GM18511 (cell line): ENCODE data around the gene ANKRD11.

Experiments used
- ATAC-seq: cut with Tn5 transposase; IDR thresholded peaks from one replicate; pipeline ENCODE4 v1.9.1; 2021; ENCODE audit warnings: mild to moderate bottlenecking, moderate library complexity; ENCODE audit not compliant: unreplicated experiment

ANKRD11 gene

DNA sequence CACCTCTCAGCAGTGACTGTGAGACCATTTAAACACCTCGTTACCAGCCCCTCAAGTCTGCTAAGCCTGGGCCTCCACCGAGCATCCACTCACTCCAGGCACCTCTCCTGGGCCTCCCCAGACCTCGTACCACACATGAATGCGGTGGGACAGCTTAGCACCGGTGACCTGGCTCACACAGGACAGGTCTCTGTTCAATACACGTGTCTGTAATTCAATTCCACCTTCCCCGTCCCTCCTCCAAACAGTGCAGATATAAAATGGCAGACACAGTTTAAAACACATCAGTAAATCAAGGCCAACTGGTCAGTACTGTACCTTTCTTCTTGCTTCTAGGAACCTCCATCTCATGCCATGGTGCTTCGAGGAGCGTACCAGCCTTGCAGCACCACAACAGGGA, 199.0 kb downstream of the ANKRD11 start:
- no peak for ATAC-seq

DNA sequence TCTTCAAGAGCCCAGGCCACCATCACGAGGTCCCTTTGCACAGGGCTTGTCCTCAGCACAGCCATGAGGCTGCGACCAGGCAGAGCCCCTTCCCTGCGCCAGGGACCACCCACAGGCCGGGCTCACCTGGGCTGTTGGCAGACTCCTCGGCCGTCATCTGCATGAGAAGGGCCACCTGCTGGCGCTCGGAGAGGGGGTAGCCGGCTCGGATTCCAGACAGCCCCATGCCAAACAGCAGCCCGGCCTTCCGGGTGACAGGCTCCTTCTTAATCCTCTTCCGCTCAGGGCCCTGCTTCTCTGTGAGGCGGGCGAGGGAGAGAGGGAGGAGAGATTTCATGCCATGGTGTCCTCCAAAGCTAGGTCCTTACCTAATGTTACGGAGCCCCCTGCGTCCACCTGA, 199.5 kb downstream of the ANKRD11 start:
- no peak for ATAC-seq

DNA sequence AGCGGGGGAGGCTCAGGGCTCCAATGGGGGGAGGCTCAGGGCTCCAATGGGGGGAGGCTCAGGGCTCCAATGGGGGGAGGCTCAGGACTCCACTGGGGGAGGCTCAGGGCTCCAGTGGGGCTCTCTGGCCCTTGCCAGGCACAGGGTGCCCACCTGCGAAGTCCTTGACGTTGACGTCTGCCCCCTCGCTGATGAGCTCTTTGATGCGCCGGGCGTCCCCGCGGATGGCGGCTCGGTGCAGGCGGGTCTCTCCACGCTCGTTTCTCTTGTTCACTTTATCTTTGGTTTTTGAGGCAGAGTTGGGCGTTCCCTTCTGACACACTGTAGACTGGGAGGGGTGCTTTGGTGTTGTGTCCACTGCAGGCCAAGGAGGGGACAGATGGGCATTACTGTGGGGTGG, 199.9 kb downstream of the ANKRD11 start:
- no peak for ATAC-seq

DNA sequence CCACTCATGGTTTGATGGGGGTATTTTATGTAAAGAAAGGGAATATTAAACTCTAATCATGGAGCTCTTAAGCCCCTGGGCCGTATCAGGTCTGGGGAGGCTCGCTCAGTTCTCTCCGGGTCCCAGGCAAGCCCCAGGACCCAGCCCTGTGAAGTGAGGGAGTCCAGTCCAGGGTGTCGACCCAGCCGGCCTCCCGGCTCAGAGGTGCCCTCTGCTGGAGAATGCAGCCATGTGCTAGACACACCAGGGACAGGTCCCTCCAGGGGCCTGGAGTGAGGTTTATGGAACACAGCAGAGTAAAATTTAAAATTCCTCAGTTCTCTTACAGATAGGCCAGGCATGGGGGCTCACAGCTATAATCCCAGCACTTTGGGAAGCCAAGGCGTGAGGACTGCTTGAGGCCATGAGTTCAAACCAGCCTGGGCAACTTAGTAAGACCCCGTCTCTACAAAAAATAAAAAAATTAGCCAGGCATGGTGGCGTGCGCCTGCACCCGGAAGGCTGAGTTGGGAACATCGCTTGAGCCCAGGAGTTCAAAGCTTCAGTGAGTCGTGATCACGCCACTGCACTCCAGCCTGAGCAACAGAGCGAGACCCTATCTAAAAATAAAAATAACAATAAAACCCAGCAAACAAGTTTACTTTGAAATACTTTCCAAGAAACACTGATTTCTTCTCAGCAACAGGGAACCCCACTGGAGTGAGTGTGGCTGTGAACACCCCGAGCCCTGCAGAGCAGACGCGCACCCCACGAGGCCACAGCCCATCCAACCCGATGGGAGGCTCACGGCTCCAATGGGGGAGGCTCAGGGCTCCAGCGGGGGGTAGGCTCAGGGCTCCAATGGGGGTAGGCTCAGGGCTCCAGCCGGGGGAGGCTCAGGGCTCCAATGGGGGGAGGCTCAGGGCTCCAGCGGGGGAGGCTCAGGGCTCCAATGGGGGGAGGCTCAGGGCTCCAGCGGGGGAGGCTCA, 200.6 kb downstream of the ANKRD11 start:
- no peak for ATAC-seq

GRCh38 chr16:89288966-89289365, 201.4 kb downstream of the ANKRD11 start:
- ATAC-seq = no peak

DNA sequence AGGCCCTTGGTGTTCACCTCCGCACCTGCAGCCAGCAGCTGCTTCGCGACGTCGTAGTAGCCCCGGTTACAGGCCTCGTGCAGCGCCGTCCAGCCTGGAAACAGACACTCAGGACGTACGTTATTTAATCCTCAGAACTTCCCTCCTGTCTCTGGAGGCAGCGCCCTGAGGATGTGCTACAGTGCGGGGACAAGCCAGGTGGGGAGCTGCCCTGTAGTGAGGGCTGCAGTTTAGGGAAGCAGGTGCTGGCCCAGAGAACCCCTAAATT, 201.8 kb downstream of the ANKRD11 start:
- no peak for ATAC-seq

DNA sequence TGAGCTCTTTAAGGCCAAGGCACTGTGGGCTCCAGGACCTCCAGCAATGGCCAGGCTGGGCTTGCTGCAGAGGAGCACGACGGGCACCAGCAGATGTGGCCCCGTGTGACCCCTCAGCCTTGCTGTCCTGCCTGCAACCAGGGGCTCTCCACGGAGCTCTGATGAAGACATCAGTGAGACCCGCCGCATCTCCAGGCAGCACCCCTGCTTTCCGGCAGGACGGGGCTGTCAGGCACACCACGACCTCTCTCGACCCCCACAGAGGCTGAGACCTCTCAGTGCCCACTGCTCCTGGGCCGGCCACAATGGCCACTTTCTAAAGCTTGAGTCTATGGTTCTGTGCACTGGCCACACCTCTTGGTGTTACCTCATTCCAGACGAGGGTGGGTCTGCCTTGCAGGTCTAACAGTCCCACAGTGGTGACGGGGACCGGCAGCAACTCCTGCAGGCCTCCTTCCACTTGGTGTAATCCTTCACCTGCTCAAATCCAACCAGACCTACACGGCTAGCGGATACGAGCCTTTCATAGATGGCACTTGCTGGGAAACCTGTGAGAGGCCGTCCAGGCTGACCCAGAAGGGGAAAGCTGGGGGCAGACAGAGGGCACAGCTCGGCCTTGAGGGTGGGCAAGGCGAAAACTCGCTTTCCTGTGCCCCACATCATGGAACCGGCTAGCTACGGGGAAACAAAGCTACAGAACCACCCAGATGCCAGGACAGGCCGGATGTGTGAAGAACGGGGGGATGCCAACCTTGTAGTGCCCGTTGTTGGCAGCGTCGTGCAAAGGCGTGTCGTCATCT, 202.4 kb downstream of the ANKRD11 start:
- no peak for ATAC-seq

DNA sequence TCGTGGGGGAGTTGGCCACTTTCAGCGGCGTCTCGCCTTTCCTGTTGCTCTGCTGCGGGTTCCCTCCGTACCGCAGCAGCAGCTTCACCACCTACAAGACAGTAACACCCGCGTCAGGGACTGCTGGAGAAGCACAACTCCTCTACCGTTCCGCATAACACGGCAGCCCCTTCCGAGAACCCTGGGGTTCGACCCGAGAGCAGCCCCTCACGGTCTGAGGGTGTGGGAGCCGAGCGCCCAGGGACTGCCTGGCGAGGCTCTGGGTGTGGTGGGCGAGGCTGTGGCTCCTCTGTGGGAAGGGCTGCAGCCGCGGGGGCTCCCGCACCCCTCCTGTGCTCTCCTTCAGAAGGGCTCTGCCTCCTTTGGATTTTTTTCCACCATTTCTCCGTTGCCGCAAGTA, 204.3 kb downstream of the ANKRD11 start:
- ATAC-seq = no peak

GRCh38 chr16:89285381-89285780, 205.0 kb downstream of the ANKRD11 start:
- no peak for ATAC-seq

GRCh38 chr16:89283449-89283848, 206.9 kb downstream of the ANKRD11 start:
- no peak for ATAC-seq

GRCh38 chr16:89282523-89282922, 207.8 kb downstream of the ANKRD11 start:
- ATAC-seq = no peak

DNA sequence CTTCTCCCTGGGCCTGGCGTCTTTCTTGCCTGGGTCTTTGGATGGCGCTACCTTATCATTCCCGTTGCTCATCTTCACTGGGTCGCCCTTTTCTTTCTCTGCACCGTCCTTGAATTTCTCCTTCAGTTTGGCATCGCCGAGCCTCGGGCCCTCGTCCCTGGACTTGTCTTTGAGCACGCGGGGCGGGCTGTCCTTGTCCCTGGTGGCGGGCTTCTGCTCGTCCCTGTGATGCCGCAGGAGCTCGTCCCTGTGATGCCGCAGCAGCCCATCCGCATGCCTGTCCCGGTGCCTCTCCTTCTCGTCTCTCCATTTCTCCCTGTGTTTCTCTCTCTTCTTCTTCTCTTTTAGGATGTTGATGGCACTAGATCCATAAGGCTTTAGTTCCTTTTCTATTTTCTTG, 208.5 kb downstream of the ANKRD11 start:
- no peak for ATAC-seq

DNA sequence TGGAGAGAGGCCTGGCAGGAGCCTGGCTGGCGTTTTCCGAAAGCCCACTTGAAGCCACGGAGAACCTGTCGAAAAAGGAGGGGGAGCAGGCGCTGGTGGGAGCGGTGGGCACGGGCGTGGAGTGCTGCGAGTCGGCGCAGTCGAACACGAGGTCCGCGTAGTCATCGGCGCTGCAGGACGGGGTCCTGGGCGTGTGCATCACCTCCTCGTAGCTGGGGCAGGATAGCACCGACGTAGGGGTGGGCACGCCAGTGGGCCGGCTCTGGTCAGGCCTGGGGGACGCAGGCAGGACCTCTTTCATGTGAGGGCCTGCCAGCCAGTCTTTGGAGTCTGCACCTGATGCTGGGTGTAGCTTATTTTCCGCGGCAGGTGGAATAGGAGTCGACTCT, 209.2 kb downstream of the ANKRD11 start:
- ATAC-seq = no peak

DNA sequence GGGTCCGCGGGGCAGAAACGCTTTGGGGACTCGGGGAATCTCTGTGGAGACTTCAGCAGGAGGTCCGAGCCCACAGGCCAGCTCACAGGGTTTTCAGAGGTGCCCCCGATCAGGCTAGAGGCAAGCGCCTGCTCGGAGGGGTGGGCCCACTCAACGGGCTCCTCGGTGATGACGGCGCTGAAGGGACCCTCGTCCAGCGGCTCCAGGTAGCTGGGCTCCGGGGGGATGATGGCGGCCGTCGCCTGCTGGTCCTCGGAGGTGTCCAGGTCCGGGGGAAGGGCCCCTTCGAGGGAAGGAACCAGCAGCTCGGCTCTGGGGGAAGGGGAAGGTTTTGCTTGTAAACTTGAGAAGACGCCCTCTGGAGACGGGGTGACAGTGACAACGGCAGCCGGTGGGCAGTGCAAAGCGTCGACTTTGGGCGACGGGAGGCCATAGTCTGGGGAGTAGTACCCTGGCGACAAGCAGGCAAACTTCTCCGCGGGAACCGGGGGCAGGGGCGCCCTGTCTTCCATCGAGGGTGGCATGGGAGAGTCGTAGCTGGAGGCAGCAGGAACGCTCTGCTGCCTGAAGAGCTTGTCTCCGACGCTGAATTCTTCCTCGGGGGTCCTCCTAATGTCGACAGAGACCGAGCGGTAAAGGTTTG, 209.7 kb downstream of the ANKRD11 start:
- ATAC-seq = no peak

- no peak for ATAC-seq
These were observed 210.5 kb downstream of the ANKRD11 start for GRCh38 chr16:89279666-89280481.

GRCh38 chr16:89278441-89279240, 211.7 kb downstream of the ANKRD11 start:
- ATAC-seq = no peak

DNA sequence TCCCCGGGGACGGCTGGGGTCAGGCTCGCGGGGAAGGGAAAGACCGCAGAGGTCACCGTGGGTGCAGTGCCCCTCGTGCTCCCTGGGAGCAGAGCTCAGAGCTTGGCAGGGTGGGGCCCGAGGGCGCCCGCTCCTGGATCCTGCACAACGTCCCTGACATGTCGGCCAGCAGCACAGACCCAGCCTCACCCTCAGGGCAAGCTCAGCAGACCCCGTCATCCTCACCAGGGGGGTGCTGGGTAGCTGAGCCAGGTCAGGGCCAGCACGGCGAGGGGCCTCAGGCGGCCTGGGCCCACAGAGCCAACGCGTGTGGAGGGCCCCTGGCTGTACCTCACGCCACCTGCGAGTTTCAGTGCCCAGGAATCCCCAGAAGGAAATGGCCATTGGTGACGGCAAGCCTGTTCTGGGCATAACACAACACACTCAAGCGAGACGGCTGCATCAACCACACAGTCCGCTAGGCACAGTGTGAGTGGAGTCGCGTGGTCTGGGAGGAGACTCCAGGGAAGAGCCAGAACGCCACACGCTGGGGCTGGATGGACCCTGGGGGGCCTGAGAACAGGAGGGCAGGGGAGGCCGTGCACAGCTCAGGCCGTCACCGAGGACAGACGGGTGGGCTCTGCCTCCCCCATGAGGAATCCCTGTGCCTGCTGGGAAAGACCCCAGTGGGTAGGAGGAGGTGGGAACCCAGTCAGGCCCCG, 212.6 kb downstream of the ANKRD11 start:
- ATAC-seq = no peak

- no peak for ATAC-seq
These were observed 213.3 kb downstream of the ANKRD11 start for GRCh38 chr16:89277049-89277448.
